HG03103 (cell line): ENCODE data around the gene PHTF1.
"Not testable (repeated sequence)": the region's sequence is repeated elsewhere in the genome, so short reads cannot be mapped to it uniquely, and the experiment has no call there.

Experiments
- ATAC-seq: cut with Tn5 transposase; IDR thresholded peaks from one replicate; pipeline ENCODE4 v1.9.1; 2021; ENCODE audit warnings: low read depth; ENCODE audit not compliant: unreplicated experiment

The PHTF1 gene

DNA sequence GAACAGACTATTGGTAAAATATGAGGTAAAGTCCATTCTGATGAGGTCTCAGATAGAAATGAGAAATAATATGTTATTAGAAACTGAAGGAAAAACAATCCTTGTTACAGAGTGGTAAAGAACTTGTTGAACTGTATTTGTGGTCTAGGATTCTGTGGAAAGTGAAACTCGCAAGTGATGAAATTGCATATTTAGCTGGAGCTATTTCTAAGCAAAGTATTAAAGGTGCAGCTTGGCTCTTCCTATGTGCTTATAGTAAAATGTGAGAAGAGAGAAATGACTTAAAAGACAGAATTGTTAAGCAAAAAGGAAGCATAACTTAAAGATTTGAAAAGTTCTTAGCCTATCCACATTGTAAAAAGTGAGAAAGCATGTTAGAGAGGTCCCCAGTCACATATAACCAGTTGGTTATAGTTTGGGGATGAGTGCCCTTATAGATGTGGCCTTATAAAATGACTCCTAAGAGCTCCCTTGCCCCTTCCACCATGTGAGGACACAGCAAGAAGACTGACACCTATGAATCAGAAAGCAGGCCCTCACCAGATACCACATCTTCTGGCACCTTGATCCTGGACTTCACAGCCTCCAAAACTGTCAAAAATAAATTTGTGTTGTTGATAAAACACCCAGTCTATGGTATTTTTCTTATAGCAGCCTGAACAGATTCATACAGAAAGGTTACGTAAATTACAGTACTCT is 24.8 kb downstream of the PHTF1 start:
- ATAC-seq: no peak

DNA sequence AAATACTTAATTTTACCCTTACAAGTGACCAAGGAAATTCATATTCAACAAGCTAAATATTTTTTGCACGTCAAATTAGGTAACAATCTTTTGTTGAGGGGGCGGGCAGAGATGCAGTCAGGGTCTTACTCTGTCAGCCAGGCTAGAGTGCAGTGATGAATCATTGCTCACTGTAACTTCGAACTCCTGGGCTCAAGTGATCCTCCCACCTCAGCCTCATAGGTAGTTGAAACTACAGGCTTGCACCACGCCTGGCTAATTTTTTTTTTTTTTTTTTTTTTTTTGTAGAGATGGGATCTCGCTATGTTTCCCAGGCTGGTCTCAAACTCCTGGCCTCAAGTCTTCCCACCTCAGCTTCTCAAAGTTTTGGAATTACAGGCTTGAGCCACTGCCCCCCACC is 26.5 kb downstream of the PHTF1 start:
- no peak for ATAC-seq

- ATAC-seq: no peak
These were observed 38.3 kb downstream of the PHTF1 start for GRCh38 chr1:113721010-113721409.

GRCh38 chr1:113718621-113719020 is 40.7 kb downstream of the PHTF1 start:
- not testable (repeated sequence) for ATAC-seq

GRCh38 chr1:113717506-113717905 is 41.8 kb downstream of the PHTF1 start:
- not testable (repeated sequence) for ATAC-seq

DNA sequence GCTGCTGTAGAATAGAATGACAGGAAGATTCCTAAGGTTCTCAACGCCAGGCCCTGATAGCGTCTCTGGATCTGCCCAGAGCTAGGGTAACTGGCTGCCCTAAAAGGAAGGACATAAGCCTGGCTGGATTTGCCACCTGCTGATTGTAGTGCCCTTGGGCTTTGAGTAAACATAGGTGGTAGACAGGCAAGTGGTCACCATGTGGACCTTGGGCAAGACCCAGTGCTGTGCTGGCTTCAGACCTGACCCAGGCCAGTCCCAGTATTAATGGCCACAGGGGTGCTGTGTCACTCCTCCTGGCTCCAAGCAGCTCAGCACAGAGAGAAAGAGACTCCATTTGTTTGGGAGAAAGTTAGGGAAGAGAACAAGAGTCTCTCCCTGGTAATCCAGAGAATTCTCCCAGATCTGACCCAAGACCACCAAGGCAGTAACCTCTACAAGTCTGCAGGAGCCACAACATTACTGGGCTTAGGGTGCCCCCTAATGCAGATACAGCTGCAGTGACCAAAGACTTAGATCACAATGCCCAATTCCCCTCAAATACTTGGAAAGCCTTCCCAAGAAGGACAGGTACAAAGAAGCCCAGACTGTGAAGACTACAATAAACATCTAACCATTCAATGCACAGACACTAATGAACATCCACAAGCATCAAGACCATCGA is 44.5 kb downstream of the PHTF1 start:
- ATAC-seq: no peak

DNA sequence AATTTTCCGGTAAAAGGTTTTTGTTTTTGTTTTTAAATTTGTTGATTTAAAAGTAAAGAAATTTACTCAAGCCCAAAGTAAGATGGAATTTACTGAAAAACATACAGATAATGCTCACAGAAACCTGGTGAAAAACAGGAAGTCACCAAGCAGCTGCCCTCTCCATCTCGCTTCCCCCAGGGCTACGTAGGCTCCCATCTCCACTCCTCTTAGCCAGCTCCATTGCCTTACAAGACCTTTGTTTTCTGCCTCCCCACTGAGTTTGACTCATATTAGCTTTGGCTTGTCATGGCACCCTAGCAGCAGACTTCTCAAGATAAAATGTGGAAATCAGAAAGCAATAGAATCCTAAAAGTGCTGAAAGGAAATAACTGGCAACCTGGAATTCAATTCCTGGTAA is 57.9 kb downstream of the PHTF1 start:
- ATAC-seq: no peak

GRCh38 chr1:113694910-113695309 is 64.4 kb downstream of the PHTF1 start:
- no peak for ATAC-seq

DNA sequence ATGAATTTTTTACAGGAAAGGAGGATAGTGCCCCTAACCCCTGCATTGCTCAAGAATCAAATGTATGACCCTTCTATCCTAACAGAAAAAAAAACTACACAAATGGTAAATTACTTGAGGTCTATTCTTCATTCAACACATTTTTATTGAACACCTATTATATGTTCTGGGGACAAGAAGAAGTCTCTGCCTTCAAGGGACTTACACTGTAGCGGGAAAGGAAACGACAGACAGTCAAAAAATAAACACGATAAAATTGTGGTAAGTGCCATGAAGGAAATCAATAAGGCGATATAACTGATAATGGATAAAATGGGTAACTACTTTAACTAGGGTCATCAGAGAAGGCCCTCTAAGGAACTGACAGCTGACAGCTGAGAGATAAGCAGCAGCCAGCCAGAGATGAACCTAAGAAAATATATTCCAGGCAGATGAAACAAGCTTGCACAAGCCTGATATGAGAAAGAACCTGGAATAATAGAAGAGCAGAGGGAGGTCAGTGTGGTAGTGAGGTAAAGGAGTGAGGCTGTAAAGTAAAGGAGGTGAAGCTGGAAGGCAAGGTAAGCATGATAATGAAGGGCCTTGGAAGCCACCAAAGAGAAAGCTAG is 66.4 kb downstream of the PHTF1 start:
- no peak for ATAC-seq

GRCh38 chr1:113692342-113692741 is 66.9 kb downstream of the PHTF1 start:
- ATAC-seq: no peak

DNA sequence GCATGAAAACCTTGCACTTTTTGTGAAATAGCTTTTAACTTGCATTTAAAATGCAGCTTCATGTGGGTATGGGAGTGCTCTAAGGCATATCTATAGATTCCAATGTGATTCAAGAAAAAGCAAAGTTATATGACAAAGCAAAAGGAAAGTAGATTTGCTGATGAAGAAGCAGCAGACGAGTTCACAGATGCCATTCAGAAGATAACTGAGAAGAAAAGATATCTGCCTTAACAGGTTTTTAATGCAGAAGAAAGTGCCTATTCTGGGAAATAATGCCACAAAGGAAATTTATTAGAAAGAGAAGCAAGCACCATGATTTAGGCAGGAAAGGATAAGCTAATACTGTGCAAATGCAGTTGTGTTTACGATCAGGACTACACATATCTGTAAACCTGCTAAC is 68.1 kb downstream of the PHTF1 start:
- ATAC-seq: no peak

DNA sequence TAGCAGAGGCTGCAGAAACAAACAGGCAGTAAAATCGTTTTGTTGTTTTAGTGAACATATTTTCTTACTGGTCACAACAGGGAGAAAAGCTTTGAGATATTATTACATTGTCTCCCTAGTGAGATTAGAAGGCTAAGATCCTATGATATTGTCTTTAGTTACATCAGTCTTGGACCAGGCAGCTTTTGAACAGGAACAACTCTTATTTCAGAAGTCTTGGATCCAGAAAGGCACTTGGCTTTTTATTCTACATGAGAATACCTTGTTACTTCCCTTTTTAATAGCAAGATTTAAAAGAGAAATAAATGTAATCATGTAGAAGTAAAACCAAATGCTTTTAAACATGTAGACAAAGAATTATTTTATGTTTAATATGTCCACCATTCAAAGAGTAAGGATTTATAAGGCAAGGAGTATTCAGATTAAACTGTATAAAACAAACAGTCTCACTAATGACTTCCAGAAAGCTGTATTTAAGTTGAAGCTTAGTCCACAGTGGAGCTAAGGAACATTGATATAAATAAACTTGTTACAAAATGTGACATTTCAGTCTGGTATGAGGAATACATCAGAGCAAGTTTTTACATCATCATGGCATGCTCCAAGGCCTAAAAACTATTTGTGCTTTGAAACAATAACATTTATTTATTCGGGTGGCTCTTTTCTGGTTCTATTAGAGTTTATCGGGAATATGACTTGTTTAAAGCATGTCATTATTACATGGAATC is 72.2 kb downstream of the PHTF1 start:
- no peak for ATAC-seq

- ATAC-seq: no peak
These were observed 75.1 kb downstream of the PHTF1 start for GRCh38 chr1:113684153-113684541.

DNA sequence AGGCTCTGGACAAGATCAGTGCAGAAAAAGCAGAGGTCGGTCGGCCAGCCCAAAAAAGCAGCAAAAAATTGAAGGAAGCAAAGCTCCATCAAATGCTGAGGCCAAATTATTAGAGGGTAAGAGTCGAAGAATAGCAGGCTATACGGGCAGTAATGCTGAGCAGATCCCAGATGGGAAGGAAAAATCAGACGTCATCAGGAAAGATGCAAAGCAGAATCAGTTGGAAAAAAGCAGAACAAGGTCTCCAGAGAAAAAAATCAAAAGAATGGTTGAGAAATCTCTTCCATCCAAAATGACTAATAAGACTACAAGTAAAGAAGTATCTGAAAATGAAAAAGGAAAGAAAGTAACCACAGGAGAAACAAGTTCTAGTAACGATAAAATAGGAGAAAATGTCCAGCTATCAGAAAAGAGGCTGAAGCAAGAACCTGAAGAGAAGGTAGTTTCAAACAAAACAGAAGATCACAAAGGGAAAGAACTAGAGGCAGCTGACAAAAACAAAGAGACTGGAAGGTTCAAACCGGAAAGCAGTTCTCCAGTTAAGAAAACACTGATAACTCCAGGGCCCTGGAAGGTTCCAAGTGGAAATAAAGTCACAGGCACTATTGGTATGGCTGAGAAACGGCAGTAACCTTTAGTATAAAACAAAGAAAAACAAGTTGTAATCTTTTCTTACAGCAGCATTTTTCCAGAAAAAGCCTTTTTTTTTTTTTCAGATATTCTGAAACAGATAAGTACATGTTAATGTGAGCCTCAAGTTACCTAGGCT is 75.7 kb downstream of the PHTF1 start:
- no peak for ATAC-seq

GRCh38 chr1:113681596-113682337 is 77.5 kb downstream of the PHTF1 start:
- ATAC-seq: no peak

DNA sequence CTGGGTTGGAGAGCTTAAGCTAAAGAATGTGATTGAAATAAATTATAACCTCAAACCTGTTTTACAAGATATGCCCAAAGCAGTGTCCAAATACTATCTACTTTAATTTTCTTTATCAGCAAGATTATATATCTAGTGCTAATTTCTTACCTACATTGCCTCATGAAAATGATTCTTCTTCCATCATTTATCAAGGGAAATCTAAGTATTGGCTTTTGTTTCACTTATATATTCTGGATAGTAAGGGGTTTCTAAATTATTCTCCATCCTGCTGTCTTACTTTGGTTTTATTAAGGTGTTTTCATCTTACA is 81.2 kb downstream of the PHTF1 start:
- no peak for ATAC-seq

- ATAC-seq: no peak
These were observed 81.8 kb downstream of the PHTF1 start for GRCh38 chr1:113677250-113678158.

GRCh38 chr1:113676524-113676923 is 82.8 kb downstream of the PHTF1 start:
- ATAC-seq: no peak

- ATAC-seq: no peak
These were observed 84.0 kb downstream of the PHTF1 start for GRCh38 chr1:113675302-113675701.
